Measurements from ENCODE around the gene PCMT1. TPM values are rescaled to one million over a fixed set of nuclear protein-coding genes. Genes with fewer than 3 reads are reported as not detected.

The PCMT1 gene
- total and polyA plus RNA-seq, 2 of the 13 experiments (the other 11 are each of a cell fraction or from before 2014, with no cell fraction given): 112 to 169 TPM

DNA sequence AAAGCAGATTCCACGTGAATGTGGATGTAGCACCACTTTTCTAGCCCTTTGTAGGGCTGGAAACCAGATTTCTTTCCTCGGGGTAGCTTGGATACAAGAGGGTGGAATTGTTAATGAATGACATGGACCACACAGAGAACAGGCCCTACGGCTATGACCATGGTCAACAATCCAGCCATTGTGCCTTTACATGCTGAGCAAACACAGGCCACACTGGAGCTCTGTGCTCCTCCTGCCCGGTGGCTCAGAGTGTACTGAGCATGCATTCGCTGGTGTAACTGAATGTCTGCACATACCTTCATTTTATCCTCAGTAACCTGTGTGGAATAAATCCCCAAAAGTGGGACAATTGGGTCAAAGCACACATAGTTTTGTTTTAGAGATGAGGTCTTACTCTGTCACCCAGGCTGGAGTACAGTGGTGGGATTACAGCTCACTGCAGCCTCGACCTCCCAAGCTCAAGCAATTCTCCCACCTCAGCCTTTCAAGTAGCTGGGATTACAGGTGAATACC lies 81.8 kb downstream of the PCMT1 start (continued):
- TF ChIP-seq, protein P1, sequence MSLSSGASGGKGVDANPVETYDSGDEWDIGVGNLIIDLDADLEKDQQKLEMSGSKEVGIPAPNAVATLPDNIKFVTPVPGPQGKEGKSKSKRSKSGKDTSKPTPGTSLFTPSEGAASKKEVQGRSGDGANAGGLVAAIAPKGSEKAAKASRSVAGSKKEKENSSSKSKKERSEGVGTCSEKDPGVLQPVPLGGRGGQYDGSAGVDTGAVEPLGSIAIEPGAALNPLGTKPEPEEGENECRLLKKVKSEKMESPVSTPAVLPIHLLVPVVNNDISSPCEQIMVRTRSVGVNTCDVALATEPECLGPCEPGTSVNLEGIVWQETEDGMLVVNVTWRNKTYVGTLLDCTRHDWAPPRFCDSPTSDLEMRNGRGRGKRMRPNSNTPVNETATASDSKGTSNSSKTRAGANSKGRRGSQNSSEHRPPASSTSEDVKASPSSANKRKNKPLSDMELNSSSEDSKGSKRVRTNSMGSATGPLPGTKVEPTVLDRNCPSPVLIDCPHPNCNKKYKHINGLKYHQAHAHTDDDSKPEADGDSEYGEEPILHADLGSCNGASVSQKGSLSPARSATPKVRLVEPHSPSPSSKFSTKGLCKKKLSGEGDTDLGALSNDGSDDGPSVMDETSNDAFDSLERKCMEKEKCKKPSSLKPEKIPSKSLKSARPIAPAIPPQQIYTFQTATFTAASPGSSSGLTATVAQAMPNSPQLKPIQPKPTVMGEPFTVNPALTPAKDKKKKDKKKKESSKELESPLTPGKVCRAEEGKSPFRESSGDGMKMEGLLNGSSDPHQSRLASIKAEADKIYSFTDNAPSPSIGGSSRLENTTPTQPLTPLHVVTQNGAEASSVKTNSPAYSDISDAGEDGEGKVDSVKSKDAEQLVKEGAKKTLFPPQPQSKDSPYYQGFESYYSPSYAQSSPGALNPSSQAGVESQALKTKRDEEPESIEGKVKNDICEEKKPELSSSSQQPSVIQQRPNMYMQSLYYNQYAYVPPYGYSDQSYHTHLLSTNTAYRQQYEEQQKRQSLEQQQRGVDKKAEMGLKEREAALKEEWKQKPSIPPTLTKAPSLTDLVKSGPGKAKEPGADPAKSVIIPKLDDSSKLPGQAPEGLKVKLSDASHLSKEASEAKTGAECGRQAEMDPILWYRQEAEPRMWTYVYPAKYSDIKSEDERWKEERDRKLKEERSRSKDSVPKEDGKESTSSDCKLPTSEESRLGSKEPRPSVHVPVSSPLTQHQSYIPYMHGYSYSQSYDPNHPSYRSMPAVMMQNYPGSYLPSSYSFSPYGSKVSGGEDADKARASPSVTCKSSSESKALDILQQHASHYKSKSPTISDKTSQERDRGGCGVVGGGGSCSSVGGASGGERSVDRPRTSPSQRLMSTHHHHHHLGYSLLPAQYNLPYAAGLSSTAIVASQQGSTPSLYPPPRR (CRISPR knock-in tag; IDR thresholded peaks at IDR 0.05; ENCODE audit: borderline replicate concordance): peak; percentile 71
- TF ChIP-seq ATF2 (CRISPR knock-in tag; IDR thresholded peaks at IDR 0.05): peak; percentile 43; the same call in 1 of the 2 replicates
- TF ChIP-seq AKAP8 (CRISPR knock-in tag; IDR thresholded peaks at IDR 0.05): no peak
- no peak for TF ChIP-seq HOXA9 (CRISPR knock-in tag; IDR thresholded peaks at IDR 0.05; ENCODE audit: borderline replicate concordance)
- peak; percentile 32; the same call in 1 of the 2 replicates for TF ChIP-seq DR1 (CRISPR knock-in tag; IDR thresholded peaks at IDR 0.05)
- TF ChIP-seq, protein P2, sequence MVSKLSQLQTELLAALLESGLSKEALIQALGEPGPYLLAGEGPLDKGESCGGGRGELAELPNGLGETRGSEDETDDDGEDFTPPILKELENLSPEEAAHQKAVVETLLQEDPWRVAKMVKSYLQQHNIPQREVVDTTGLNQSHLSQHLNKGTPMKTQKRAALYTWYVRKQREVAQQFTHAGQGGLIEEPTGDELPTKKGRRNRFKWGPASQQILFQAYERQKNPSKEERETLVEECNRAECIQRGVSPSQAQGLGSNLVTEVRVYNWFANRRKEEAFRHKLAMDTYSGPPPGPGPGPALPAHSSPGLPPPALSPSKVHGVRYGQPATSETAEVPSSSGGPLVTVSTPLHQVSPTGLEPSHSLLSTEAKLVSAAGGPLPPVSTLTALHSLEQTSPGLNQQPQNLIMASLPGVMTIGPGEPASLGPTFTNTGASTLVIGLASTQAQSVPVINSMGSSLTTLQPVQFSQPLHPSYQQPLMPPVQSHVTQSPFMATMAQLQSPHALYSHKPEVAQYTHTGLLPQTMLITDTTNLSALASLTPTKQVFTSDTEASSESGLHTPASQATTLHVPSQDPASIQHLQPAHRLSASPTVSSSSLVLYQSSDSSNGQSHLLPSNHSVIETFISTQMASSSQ (IDR thresholded peaks at IDR 0.05; ENCODE audit: low read depth): peak; percentile 80
- TF ChIP-seq, protein P2 (CRISPR knock-in tag; IDR thresholded peaks at IDR 0.05; ENCODE audit: borderline replicate concordance): peak; percentile 85; the same call in 1 of the 2 replicates
- no peak for TF ChIP-seq TRAFD1 (CRISPR knock-in tag; IDR thresholded peaks at IDR 0.05; ENCODE audit: borderline replicate concordance)
- TF ChIP-seq ZBTB21 (CRISPR knock-in tag; IDR thresholded peaks at IDR 0.05): no peak
- no peak for TF ChIP-seq TAF15 (IDR thresholded peaks at IDR 0.05; ENCODE audit: low read depth, low read length, poor library complexity, severe bottlenecking)
- TF ChIP-seq SIX4 (CRISPR knock-in tag; IDR thresholded peaks at IDR 0.05): no peak
- peak; percentile 98 for TF ChIP-seq ZNF292 (CRISPR knock-in tag; IDR thresholded peaks at IDR 0.05; ENCODE audit: borderline replicate concordance, low read depth)
- TF ChIP-seq HDAC2 (CRISPR knock-in tag; IDR thresholded peaks at IDR 0.05): peak; percentile 74
- no peak for TF ChIP-seq SRSF4 (IDR thresholded peaks at IDR 0.05; ENCODE audit: low read depth, low read length, poor library complexity, severe bottlenecking)
- no peak for TF ChIP-seq ZNF775 (CRISPR knock-in tag; IDR thresholded peaks at IDR 0.05; ENCODE audit: borderline replicate concordance)
- TF ChIP-seq ISL2 (CRISPR knock-in tag; IDR thresholded peaks at IDR 0.05): 0 out of 2 replicates have a peak, but pooled peaks have one; percentile 39
- peak; percentile 82 for TF ChIP-seq ZFY (CRISPR knock-in tag; IDR thresholded peaks at IDR 0.05)
